OCI-LY1 (cell line): ENCODE measurements around the gene SDCCAG8.

Experiments used
- H2AFZ ChIP-seq: fragments of 200-600 bp; sonication (generic), shearing (Covaris generic); 2 replicates; pipeline ENCODE4 v1.6.0; 2014; ENCODE audit warnings: antibody characterized with exemption, mild to moderate bottlenecking, low read length
- H3F3A ChIP-seq: fragments of 200-600 bp; sonication (generic), shearing (Covaris generic); 2 replicates; pipeline ENCODE4 v1.6.0; 2014; ENCODE audit warnings: mild to moderate bottlenecking, antibody characterized with exemption, low read length, moderate library complexity; ENCODE audit not compliant: insufficient read depth
- H3K27ac ChIP-seq: fragments of 200-600 bp; sonication (generic); 2 replicates; pipeline ENCODE4 v1.5.1; 2014; ENCODE audit warnings: low read length, mixed run types, mild to moderate bottlenecking, low read depth; ENCODE audit not compliant: poor library complexity, severe bottlenecking
- H3K27me3 ChIP-seq: fragments of 200-600 bp; sonication (generic); 2 replicates; pipeline ENCODE4 v1.6.0; 2014; ENCODE audit warnings: antibody characterized with exemption, mild to moderate bottlenecking, low read length, moderate library complexity; ENCODE audit not compliant: insufficient read depth
- H3K36me3 ChIP-seq: fragments of 200-600 bp; sonication (generic); 2 replicates; pipeline ENCODE4 v1.6.1; 2014; ENCODE audit warnings: mild to moderate bottlenecking, antibody characterized with exemption, low read length, moderate library complexity, mixed read lengths; ENCODE audit not compliant: insufficient read depth
- H3K4me1 ChIP-seq: fragments of 200-600 bp; sonication (generic); 2 replicates; pipeline ENCODE4 v1.5.1; 2014; ENCODE audit warnings: mild to moderate bottlenecking, low read length, moderate library complexity; ENCODE audit not compliant: insufficient read depth, severe bottlenecking
- H3K4me2 ChIP-seq: fragments of 200-600 bp; sonication (generic), shearing (Covaris generic); 2 replicates; pipeline ENCODE4 v1.6.1; 2014; ENCODE audit warnings: low read length
- H3K4me3 ChIP-seq: fragments of 200-600 bp; sonication (generic); 2 replicates; pipeline ENCODE4 v1.5.1; 2014; ENCODE audit warnings: low read length, low read depth, mild to moderate bottlenecking, mixed read lengths; ENCODE audit not compliant: poor library complexity, severe bottlenecking
- H3K79me2 ChIP-seq: fragments of 200-600 bp; shearing (Covaris generic); 2 replicates; pipeline ENCODE4 v1.6.1; 2016; ENCODE audit warnings: mixed run types, low read length, mixed read lengths; ENCODE audit not compliant: insufficient read depth
- H3K9ac ChIP-seq: fragments of 200-600 bp; sonication (generic), shearing (Covaris generic); 2 replicates; pipeline ENCODE4 v1.6.1; 2014; ENCODE audit warnings: mild to moderate bottlenecking, low read length, mixed read lengths
- H3K9me2 ChIP-seq: fragments of 200-600 bp; sonication (generic), shearing (Covaris generic); 2 replicates; pipeline ENCODE4 v1.6.1; 2014; ENCODE audit warnings: low read depth, mild to moderate bottlenecking, low read length, mixed read lengths
- H3K9me3 ChIP-seq: fragments of 200-600 bp; shearing (Covaris generic); 2 replicates; pipeline ENCODE4 v1.6.1; 2014; ENCODE audit warnings: low read length, mixed read lengths
- H4K20me1 ChIP-seq: fragments of 200-600 bp; sonication (generic), shearing (Covaris generic); 2 replicates; pipeline ENCODE4 v1.6.0; 2016; ENCODE audit warnings: mild to moderate bottlenecking, low read length; ENCODE audit not compliant: insufficient read depth
- EZH2 ChIP-seq: fragments of 200-600 bp; sonication (generic), shearing (Covaris generic); IDR thresholded peaks from 2 replicates; pipeline ENCODE4 v1.8.0; 2017; ENCODE audit warnings: borderline replicate concordance, mixed run types, mild to moderate bottlenecking, antibody characterized with exemption, low read length, moderate library complexity, mixed read lengths
- TF ChIP-seq, protein P1 (sequence below): fragments of 200-600 bp; sonication (generic), shearing (Covaris generic); IDR thresholded peaks from 2 replicates; pipeline ENCODE4 v1.5.1; 2017; ENCODE audit warnings: mild to moderate bottlenecking, antibody characterized with exemption, low read length, moderate library complexity, mixed read lengths

The SDCCAG8 gene

DNA sequence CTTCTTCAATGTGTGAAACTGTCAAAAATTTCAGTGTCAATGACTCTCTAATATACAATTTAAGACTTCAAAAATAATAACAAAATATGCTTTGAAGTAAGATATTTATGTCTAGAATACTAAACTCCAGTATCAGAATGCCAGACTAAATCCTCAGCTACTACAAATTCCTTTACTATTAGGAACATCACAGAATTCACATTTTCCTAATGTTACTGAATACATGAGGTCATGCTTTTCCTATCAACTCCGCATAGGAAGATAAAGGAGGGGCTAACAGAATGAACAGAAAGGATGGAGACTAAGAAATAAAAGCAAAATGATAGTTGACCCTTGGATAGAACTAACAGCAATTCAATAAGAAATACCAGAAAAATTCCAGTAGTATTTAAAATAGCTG, 292.7 kb downstream of the SDCCAG8 start:
- Histone ChIP-seq H3K4me3 (no peak overlapping the region), H3F3A (no peaks in the 10 kb centered on the region), H3K9me3 (no peaks in the 10 kb centered on the region), H4K20me1 (no peaks in the 10 kb centered on the region), H2AFZ (no peak overlapping the region), H3K27me3 (no peaks in the 10 kb centered on the region), H3K36me3 (no peaks in the 10 kb centered on the region), H3K4me1 (no peaks in the 10 kb centered on the region), H3K27ac (no peak overlapping the region), H3K9ac (no peak overlapping the region), H3K79me2 (no peaks in the 10 kb centered on the region), H3K4me2 (no peak overlapping the region), H3K9me2 (no peaks in the 10 kb centered on the region)
- TF ChIP-seq, protein P1, sequence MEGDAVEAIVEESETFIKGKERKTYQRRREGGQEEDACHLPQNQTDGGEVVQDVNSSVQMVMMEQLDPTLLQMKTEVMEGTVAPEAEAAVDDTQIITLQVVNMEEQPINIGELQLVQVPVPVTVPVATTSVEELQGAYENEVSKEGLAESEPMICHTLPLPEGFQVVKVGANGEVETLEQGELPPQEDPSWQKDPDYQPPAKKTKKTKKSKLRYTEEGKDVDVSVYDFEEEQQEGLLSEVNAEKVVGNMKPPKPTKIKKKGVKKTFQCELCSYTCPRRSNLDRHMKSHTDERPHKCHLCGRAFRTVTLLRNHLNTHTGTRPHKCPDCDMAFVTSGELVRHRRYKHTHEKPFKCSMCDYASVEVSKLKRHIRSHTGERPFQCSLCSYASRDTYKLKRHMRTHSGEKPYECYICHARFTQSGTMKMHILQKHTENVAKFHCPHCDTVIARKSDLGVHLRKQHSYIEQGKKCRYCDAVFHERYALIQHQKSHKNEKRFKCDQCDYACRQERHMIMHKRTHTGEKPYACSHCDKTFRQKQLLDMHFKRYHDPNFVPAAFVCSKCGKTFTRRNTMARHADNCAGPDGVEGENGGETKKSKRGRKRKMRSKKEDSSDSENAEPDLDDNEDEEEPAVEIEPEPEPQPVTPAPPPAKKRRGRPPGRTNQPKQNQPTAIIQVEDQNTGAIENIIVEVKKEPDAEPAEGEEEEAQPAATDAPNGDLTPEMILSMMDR, result no peak
- TF ChIP-seq EZH2, result no peak

- Histone ChIP-seq H3K4me3 (no peak overlapping the region), H2AFZ (no peak overlapping the region), H4K20me1 (no peaks in the 10 kb centered on the region), H3F3A (no peaks in the 10 kb centered on the region), H3K4me1 (no peaks in the 10 kb centered on the region), H3K4me2 (no peak overlapping the region), H3K27me3 (no peaks in the 10 kb centered on the region), H3K9me2 (no peaks in the 10 kb centered on the region), H3K9ac (no peak overlapping the region), H3K79me2 (no peaks in the 10 kb centered on the region), H3K36me3 (no peaks in the 10 kb centered on the region), H3K9me3 (no peaks in the 10 kb centered on the region), H3K27ac (no peak overlapping the region)
- TF ChIP-seq, protein P1, result no peak
- no peak for TF ChIP-seq EZH2
These were observed 293.3 kb downstream of the SDCCAG8 start for GRCh38 chr1:243549108-243549507.
